ENCODE data around the gene KANSL1. TPM values are rescaled to one million over a fixed set of nuclear protein-coding genes. Genes with fewer than 3 reads are reported as not detected.

KANSL1 gene
- total RNA-seq, 1 donor from 2014 or later: 154 TPM

GRCh38 chr17:46208997-46209396 lies 15.8 kb upstream of the KANSL1 start:
- no peak for DNase-seq (ENCODE audit: low spot score)
- no peaks in the 10 kb centered on the region for H3K4me1 Mint-ChIP-seq (ENCODE audit: unreplicated experiment)
- H3K27me3 Mint-ChIP-seq (ENCODE audit: unreplicated experiment): no peaks in the 10 kb centered on the region
- H3K9me3 Mint-ChIP-seq (ENCODE audit: unreplicated experiment): no peaks in the 10 kb centered on the region
- no peak overlapping the region for H3K27ac Mint-ChIP-seq (ENCODE audit: unreplicated experiment)
- H3K36me3 Mint-ChIP-seq (ENCODE audit: low read depth, unreplicated experiment): peaks cover 11% of the 10 kb centered on the region
- no peak overlapping the region for H3K4me3 Mint-ChIP-seq (ENCODE audit: unreplicated experiment)
- TF ChIP-seq CTCF (IDR thresholded peaks at IDR 0.05; ENCODE audit: unreplicated experiment): no peak

GRCh38 chr17:46205975-46206374 lies 12.7 kb upstream of the KANSL1 start:
- Mint-ChIP-seq H3K27me3 (ENCODE audit: unreplicated experiment) (no peaks in the 10 kb centered on the region), H3K4me3 (ENCODE audit: unreplicated experiment) (no peak overlapping the region), H3K27ac (ENCODE audit: unreplicated experiment) (no peak overlapping the region), H3K36me3 (ENCODE audit: low read depth, unreplicated experiment) (peaks cover 11% of the 10 kb centered on the region), H3K4me1 (ENCODE audit: unreplicated experiment) (peaks cover 1% of the 10 kb centered on the region), H3K9me3 (ENCODE audit: unreplicated experiment) (no peaks in the 10 kb centered on the region)
- no peak for TF ChIP-seq CTCF (IDR thresholded peaks at IDR 0.05; ENCODE audit: unreplicated experiment)
- DNase-seq (ENCODE audit: low spot score): no peak

GRCh38 chr17:46202424-46202823 lies 9.2 kb upstream of the KANSL1 start:
- Mint-ChIP-seq H3K4me1 (ENCODE audit: unreplicated experiment) (peaks cover 2% of the 10 kb centered on the region), H3K4me3 (ENCODE audit: unreplicated experiment) (no peak overlapping the region), H3K27me3 (ENCODE audit: unreplicated experiment) (peaks cover 2% of the 10 kb centered on the region), H3K36me3 (ENCODE audit: low read depth, unreplicated experiment) (peaks cover 11% of the 10 kb centered on the region), H3K27ac (ENCODE audit: unreplicated experiment) (no peak overlapping the region), H3K9me3 (ENCODE audit: unreplicated experiment) (no peaks in the 10 kb centered on the region)
- no peak for DNase-seq (ENCODE audit: low spot score)
- TF ChIP-seq CTCF (IDR thresholded peaks at IDR 0.05; ENCODE audit: unreplicated experiment): no peak

- no peak for TF ChIP-seq CTCF (IDR thresholded peaks at IDR 0.05; ENCODE audit: unreplicated experiment)
- Mint-ChIP-seq H3K4me3 (ENCODE audit: unreplicated experiment) (no peak overlapping the region), H3K27ac (ENCODE audit: unreplicated experiment) (no peak overlapping the region), H3K9me3 (ENCODE audit: unreplicated experiment) (no peaks in the 10 kb centered on the region), H3K4me1 (ENCODE audit: unreplicated experiment) (peaks cover 2% of the 10 kb centered on the region), H3K27me3 (ENCODE audit: unreplicated experiment) (peaks cover 2% of the 10 kb centered on the region), H3K36me3 (ENCODE audit: low read depth, unreplicated experiment) (peaks cover 7% of the 10 kb centered on the region)
- DNase-seq (ENCODE audit: low spot score): no peak
These were observed 8.3 kb upstream of the KANSL1 start for GRCh38 chr17:46201491-46201890.

- no peak for DNase-seq (ENCODE audit: low spot score)
- H3K36me3 Mint-ChIP-seq (ENCODE audit: low read depth, unreplicated experiment): no peaks in the 10 kb centered on the region
- H3K4me1 Mint-ChIP-seq (ENCODE audit: unreplicated experiment): peaks cover 2% of the 10 kb centered on the region
- H3K27me3 Mint-ChIP-seq (ENCODE audit: unreplicated experiment): peaks cover 2% of the 10 kb centered on the region
- TF ChIP-seq CTCF (IDR thresholded peaks at IDR 0.05; ENCODE audit: unreplicated experiment): no peak
- no peaks in the 10 kb centered on the region for H3K9me3 Mint-ChIP-seq (ENCODE audit: unreplicated experiment)
- H3K27ac Mint-ChIP-seq (ENCODE audit: unreplicated experiment): no peak overlapping the region
- no peak overlapping the region for H3K4me3 Mint-ChIP-seq (ENCODE audit: unreplicated experiment)
These were observed 7.0 kb upstream of the KANSL1 start for GRCh38 chr17:46200197-46200596.

All from endothelial cell (in vitro differentiated cells).